HG03064 (cell line): Measurements from ENCODE around the gene SV2C.

ENCODE experiments used
- ATAC-seq: cut with Tn5 transposase; IDR thresholded peaks from one replicate; pipeline ENCODE4 v1.9.1; 2021; ENCODE audit warnings: low read depth; ENCODE audit not compliant: unreplicated experiment

The SV2C gene

GRCh38 chr5:76402251-76402885 lies 319.2 kb downstream of the SV2C start:
- ATAC-seq = peak; percentile 27

GRCh38 chr5:76402886-76403765 lies 319.9 kb downstream of the SV2C start, which contains the start of gene IQGAP2:
IQGAP2 (plus strand) TSS chr5:76403285; CDS start chr5:76403546, 261 bp downstream.
- ATAC-seq = peak; percentile 45
